ENCODE results near the gene FGF12. TPM values are rescaled to one million over a fixed set of nuclear protein-coding genes. Genes with fewer than 3 reads are reported as not detected.

FGF12 gene
- total RNA-seq, 2 experiments from 2014 or later = 0.06 to 1.7 TPM

GRCh38 chr3:192364316-192364715 lies 363.0 kb downstream of the FGF12 start:
- intact Hi-C loops (cut with micrococcal nuclease; ENCODE audit: unreplicated experiment) = no loop called here
- Histone ChIP-seq H3K27ac (ENCODE audit: low read depth, low read length, poor library complexity, severe bottlenecking) (no peak overlapping the region), H3K4me2 (ENCODE audit: low read length) (no peak overlapping the region), H3K4me3 (ENCODE audit: low read depth, low read length, poor library complexity, severe bottlenecking) (no peak overlapping the region), H3K79me2 (ENCODE audit: insufficient read depth, low read depth, low read length) (no peaks in the 10 kb centered on the region), H3K9me2 (ENCODE audit: insufficient read depth, low read length) (no peaks in the 10 kb centered on the region), H4K20me1 (ENCODE audit: insufficient read depth, low read length) (no peaks in the 10 kb centered on the region), H3K4me1 (ENCODE audit: insufficient read depth, low read length, poor library complexity, severe bottlenecking) (no peaks in the 10 kb centered on the region), H2AFZ (ENCODE audit: low read length) (no peak overlapping the region), H3K9me3 (ENCODE audit: low read length) (no peaks in the 10 kb centered on the region), H3K36me3 (ENCODE audit: insufficient read depth, low read length) (no peaks in the 10 kb centered on the region)
- BruUV-seq (replicated peaks) = no TSS peak
- DNase-seq (ENCODE audit: low spot score) = no peak
- TF ChIP-seq EZH2phosphoT487 (IDR thresholded peaks at IDR 0.05; ENCODE audit: borderline replicate concordance, low read depth, low read length) (no peak), CTCF (conservative IDR thresholded peaks at IDR 0.05; ENCODE audit: low read length) (no peak)
- ChIA-PET POLR2A (interaction anchor here (0.6 kb wide), 1 partner anchor 85 kb away, joined by 3 read pairs; no protein-coding TSS in a partner anchor), CTCF (ENCODE audit: unreplicated experiment) (no interaction called here)

- TF ChIP-seq CTCF (conservative IDR thresholded peaks at IDR 0.05; ENCODE audit: low read length) (no peak), EZH2phosphoT487 (IDR thresholded peaks at IDR 0.05; ENCODE audit: borderline replicate concordance, low read depth, low read length) (no peak)
- no peaks in the 10 kb centered on the region for H3K79me2 ChIP-seq (ENCODE audit: insufficient read depth, low read depth, low read length)
- no peaks in the 10 kb centered on the region for H3K9me2 ChIP-seq (ENCODE audit: insufficient read depth, low read length)
- CTCF ChIA-PET (ENCODE audit: unreplicated experiment) = no interaction called here
- no peak for DNase-seq (ENCODE audit: low spot score)
- H3K4me2 ChIP-seq (ENCODE audit: low read length) = no peak overlapping the region
- no peaks in the 10 kb centered on the region for H3K4me1 ChIP-seq (ENCODE audit: insufficient read depth, low read length, poor library complexity, severe bottlenecking)
- no peak overlapping the region for H3K27ac ChIP-seq (ENCODE audit: low read depth, low read length, poor library complexity, severe bottlenecking)
- no peaks in the 10 kb centered on the region for H3K36me3 ChIP-seq (ENCODE audit: insufficient read depth, low read length)
- intact Hi-C loops (cut with micrococcal nuclease; ENCODE audit: unreplicated experiment) = no loop called here
- POLR2A ChIA-PET = no interaction called here
- no peak overlapping the region for H2AFZ ChIP-seq (ENCODE audit: low read length)
- BruUV-seq (replicated peaks) = no TSS peak
- H3K9me3 ChIP-seq (ENCODE audit: low read length) = no peaks in the 10 kb centered on the region
- H3K4me3 ChIP-seq (ENCODE audit: low read depth, low read length, poor library complexity, severe bottlenecking) = no peak overlapping the region
- no peaks in the 10 kb centered on the region for H4K20me1 ChIP-seq (ENCODE audit: insufficient read depth, low read length)
Observed at GRCh38 chr3:192354687-192355086, 372.7 kb downstream of the FGF12 start.

GRCh38 chr3:192352142-192352541 lies 375.2 kb downstream of the FGF12 start:
- POLR2A ChIA-PET = interaction anchor here (0.6 kb wide), 1 partner anchor 271 kb away, joined by 3 read pairs; no protein-coding TSS in a partner anchor
- CTCF ChIA-PET (ENCODE audit: unreplicated experiment) = no interaction called here
- intact Hi-C loops (cut with micrococcal nuclease; ENCODE audit: unreplicated experiment) = no loop called here

More at GRCh38 chr3:192352142-192352541, 375.2 kb downstream of the FGF12 start:
- Histone ChIP-seq H2AFZ (ENCODE audit: low read length) (no peak overlapping the region), H3K4me1 (ENCODE audit: insufficient read depth, low read length, poor library complexity, severe bottlenecking) (no peaks in the 10 kb centered on the region), H3K27ac (ENCODE audit: low read depth, low read length, poor library complexity, severe bottlenecking) (no peak overlapping the region), H3K4me3 (ENCODE audit: low read depth, low read length, poor library complexity, severe bottlenecking) (no peak overlapping the region), H3K4me2 (ENCODE audit: low read length) (no peak overlapping the region), H4K20me1 (ENCODE audit: insufficient read depth, low read length) (no peaks in the 10 kb centered on the region), H3K36me3 (ENCODE audit: insufficient read depth, low read length) (no peaks in the 10 kb centered on the region), H3K9me3 (ENCODE audit: low read length) (no peaks in the 10 kb centered on the region), H3K9me2 (ENCODE audit: insufficient read depth, low read length) (no peaks in the 10 kb centered on the region), H3K79me2 (ENCODE audit: insufficient read depth, low read depth, low read length) (no peaks in the 10 kb centered on the region)
- DNase-seq (ENCODE audit: low spot score) = no peak
- no TSS peak for BruUV-seq (replicated peaks)
- no peak for TF ChIP-seq EZH2phosphoT487 (IDR thresholded peaks at IDR 0.05; ENCODE audit: borderline replicate concordance, low read depth, low read length)
- TF ChIP-seq CTCF (conservative IDR thresholded peaks at IDR 0.05; ENCODE audit: low read length) = no peak

All from OCI-LY7 (cell line).